Naive thymus-derived CD4-positive, alpha-beta T cell (primary cell): ENCODE data around the gene CCR5AS.
A peak's percentile ranks its signal among the peaks of the same experiment; 100 is the strongest.

Experiments
- ATAC-seq: fragments of 150-1000 bp; cut with Tn5 transposase; 2 replicates; pipeline ENCODE4 v1.10.0; 2021; ENCODE audit warnings: mild to moderate bottlenecking, moderate library complexity
- CTCF ChIA-PET: fragments of 350-600 bp; sonication (Branson Sonifier 250); formaldehyde crosslinking; loops from one replicate; lab custom pipeline; 2021; ENCODE audit warnings: antibody characterized with exemption; lab: Charles Lee
- POLR2A ChIA-PET: fragments of 350-600 bp; sonication (Branson Sonifier 250); formaldehyde crosslinking; loops from one replicate; lab custom pipeline; 2021; ENCODE audit warnings: antibody characterized with exemption, inconsistent platforms; lab: Charles Lee
- DNase-seq, 9 donors: peaks; one replicate each; pipeline versions ENCODE4 v3.0.0 to v3.0.0-alpha.2; 2020 to 2022; ENCODE audit warnings: mixed read lengths in 1 of 9
- H3K27ac ChIP-seq: one replicate; pipeline ENCODE4 v1.7.0; 2013; ENCODE audit warnings: mild to moderate bottlenecking, low read depth, low read length, moderate library complexity
- H3K27me3 ChIP-seq, 2 donors: one replicate each; pipeline ENCODE4 v1.7.0; 2013; ENCODE audit warnings: low read length in 2 of 2, mild to moderate bottlenecking in 2 of 2, moderate library complexity in 2 of 2; ENCODE audit not compliant: control insufficient read depth in 2 of 2, insufficient read depth in 2 of 2
- H3K36me3 ChIP-seq, 3 experiments: 1 replicate in 2 of 3; 2 replicates in 1 of 3; pipeline ENCODE4 v1.7.0; 2013; ENCODE audit warnings: low read length in 3 of 3, mild to moderate bottlenecking in 3 of 3, moderate library complexity in 1 of 3; ENCODE audit not compliant: insufficient read depth in 3 of 3, control insufficient read depth in 2 of 3
- H3K4me1 ChIP-seq, 2 donors: one replicate each; pipeline ENCODE4 v1.7.0; 2013; ENCODE audit warnings: low read length in 2 of 2, mild to moderate bottlenecking in 2 of 2, moderate library complexity in 1 of 2; ENCODE audit not compliant: control insufficient read depth in 2 of 2, insufficient read depth in 2 of 2
- H3K4me3 ChIP-seq: 2 replicates; pipeline ENCODE4 v1.7.0; 2013; ENCODE audit warnings: mild to moderate bottlenecking, low read length
- H3K9me3 ChIP-seq, 3 experiments: 1 replicate in 2 of 3; 2 replicates in 1 of 3; pipeline ENCODE4 v1.7.0; 2013; ENCODE audit warnings: low read length in 3 of 3; ENCODE audit not compliant: control insufficient read depth in 2 of 3
- H3K27ac Mint-ChIP-seq, 9 donors: one replicate each; pipeline ENCODE4 v1.8.0; 2020 to 2022; ENCODE audit warnings: mixed read lengths in 9 of 9, mild to moderate bottlenecking in 8 of 9, moderate library complexity in 5 of 9, inconsistent platforms in 2 of 9
- H3K27me3 Mint-ChIP-seq, 5 donors: one replicate each; pipeline ENCODE4 v1.8.0; 2021 to 2022; ENCODE audit warnings: mixed read lengths in 5 of 5, mild to moderate bottlenecking in 1 of 5
- H3K36me3 Mint-ChIP-seq, 5 donors: one replicate each; pipeline ENCODE4 v1.8.0; 2020 to 2022; ENCODE audit warnings: mixed read lengths in 5 of 5, mild to moderate bottlenecking in 3 of 5, inconsistent platforms in 1 of 5
- H3K4me1 Mint-ChIP-seq, 7 donors: one replicate each; pipeline ENCODE4 v1.8.0; 2020 to 2022; ENCODE audit warnings: mixed read lengths in 7 of 7, mild to moderate bottlenecking in 3 of 7, inconsistent platforms in 1 of 7
- H3K4me3 Mint-ChIP-seq, 10 donors: one replicate each; pipeline ENCODE4 v1.8.0; 2020 to 2022; ENCODE audit warnings: mild to moderate bottlenecking in 10 of 10, mixed read lengths in 10 of 10, moderate library complexity in 6 of 10, inconsistent platforms in 2 of 10
- H3K9me3 Mint-ChIP-seq, 11 donors: one replicate each; pipeline ENCODE4 v1.8.0; 2020 to 2022; ENCODE audit warnings: mixed read lengths in 11 of 11, mild to moderate bottlenecking in 4 of 11, inconsistent platforms in 1 of 11, moderate library complexity in 1 of 11
- intact Hi-C, 2 donors: fragments of 100-400 bp; cut with micrococcal nuclease; formaldehyde crosslinking; loops; one replicate each; pipeline ENCODE4 v1.15.1; 2023

Gene CCR5AS

DNA sequence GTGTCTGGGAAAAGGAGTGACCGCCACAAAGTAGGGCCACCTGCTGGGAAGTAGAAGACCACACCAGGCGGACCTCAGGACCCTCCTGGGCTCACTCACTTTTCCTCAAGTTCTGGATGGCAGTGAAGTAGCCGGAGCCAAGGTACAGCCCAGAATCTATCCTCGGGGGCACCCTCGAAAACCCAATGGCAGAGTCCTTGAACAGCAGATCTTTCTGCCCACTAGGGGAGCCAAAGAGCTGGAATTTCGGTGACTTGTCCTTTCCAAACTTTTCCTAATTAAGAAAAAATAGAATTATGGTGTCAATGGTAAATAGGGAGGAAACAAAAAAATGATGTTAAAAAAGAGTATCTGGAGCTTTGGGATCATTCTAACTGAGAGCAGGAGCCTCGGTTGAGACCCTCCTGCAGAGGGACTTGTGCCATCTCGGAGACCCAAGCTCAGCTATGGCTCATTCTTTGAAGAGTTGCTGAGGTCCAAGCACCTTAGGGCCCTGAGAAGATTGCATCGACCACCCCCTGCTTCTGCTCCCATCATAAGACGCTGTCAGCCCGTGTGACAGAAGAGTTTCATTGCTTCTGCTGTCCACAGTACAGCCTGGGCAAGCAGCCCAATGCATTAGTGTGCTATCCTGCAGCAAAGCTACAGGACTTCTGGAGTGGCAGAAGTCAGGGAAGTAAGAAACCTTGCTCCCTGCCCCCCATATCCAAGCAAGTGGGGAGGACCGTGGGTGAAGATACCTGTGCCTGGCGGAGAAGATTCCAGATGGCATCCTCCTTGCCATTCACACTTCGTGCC, 43.1 kb upstream of the CCR5AS start:
- no peak overlapping the region for H3K27ac Mint-ChIP-seq
- POLR2A ChIA-PET: no interaction called here
- DNase-seq (no peak), ATAC-seq (no peak)
- Histone ChIP-seq H3K27me3 (no peaks in the 10 kb centered on the region), H3K4me1 (no peaks in the 10 kb centered on the region), H3K36me3 (no peaks in the 10 kb centered on the region), H3K9me3 (no peaks in the 10 kb centered on the region), H3K27ac (no peak overlapping the region), H3K4me3 (no peak overlapping the region)
- intact Hi-C loops: loop anchor here in 1 of 2 donors (10.0 kb wide), 1 partner anchor 65 kb away; no protein-coding TSS in a partner anchor
- H3K4me3 Mint-ChIP-seq: no peak overlapping the region
- CTCF ChIA-PET: interaction anchor here (0.6 to 1.0 kb wide), 2 partner anchors 26 to 491 kb away, joined by 3 read pairs; no protein-coding TSS in a partner anchor
- H3K9me3 Mint-ChIP-seq: no peaks in the 10 kb centered on the region
- no peaks in the 10 kb centered on the region for H3K36me3 Mint-ChIP-seq
- H3K4me1 Mint-ChIP-seq: peaks cover 0 to 3% (median 0%) of the 10 kb centered on the region in 7 donors
- peaks cover 0 to 43% (median 8%) of the 10 kb centered on the region in 5 donors for H3K27me3 Mint-ChIP-seq

DNA sequence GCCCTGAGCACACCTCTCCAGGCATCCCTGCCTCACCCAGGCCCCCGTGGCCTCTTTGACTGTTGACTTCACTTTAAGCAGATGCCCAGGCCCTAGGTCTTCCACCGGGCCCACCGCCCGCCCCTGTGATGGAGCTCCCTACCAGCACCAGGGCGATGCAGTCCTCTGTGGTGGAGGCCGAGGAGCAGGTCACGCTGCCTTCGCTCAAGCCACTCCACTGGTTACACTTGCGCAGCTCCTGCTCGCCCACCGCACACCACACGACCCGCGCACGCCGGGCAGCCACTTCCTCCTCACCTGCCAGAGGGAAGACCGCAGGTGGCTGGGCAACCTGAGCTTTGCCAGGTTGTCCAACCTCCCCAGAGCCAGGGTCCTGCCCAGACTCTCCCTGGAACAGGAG, 41.9 kb upstream of the CCR5AS start:
- no peak overlapping the region for H3K27ac ChIP-seq
- Mint-ChIP-seq H3K4me1 (peaks cover 0 to 8% (median 0%) of the 10 kb centered on the region in 7 donors), H3K9me3 (no peaks in the 10 kb centered on the region), H3K27ac (no peak overlapping the region), H3K36me3 (no peaks in the 10 kb centered on the region), H3K27me3 (peaks cover 0 to 39% (median 8%) of the 10 kb centered on the region in 5 donors), H3K4me3 (no peak overlapping the region)
- ChIA-PET CTCF (interaction anchor here (0.6 kb wide), 1 partner anchor 88 kb away, joined by 3 read pairs; no protein-coding TSS in a partner anchor), POLR2A (no interaction called here)
- no peaks in the 10 kb centered on the region for H3K36me3 ChIP-seq
- intact Hi-C loops: loop anchor here in 1 of 2 donors (10.0 kb wide), 1 partner anchor 64 kb away; no protein-coding TSS in a partner anchor
- no peak for ATAC-seq
- H3K4me1 ChIP-seq: no peaks in the 10 kb centered on the region
- no peak overlapping the region for H3K4me3 ChIP-seq
- H3K27me3 ChIP-seq: no peaks in the 10 kb centered on the region
- no peaks in the 10 kb centered on the region for H3K9me3 ChIP-seq
- DNase-seq: no peak

DNA sequence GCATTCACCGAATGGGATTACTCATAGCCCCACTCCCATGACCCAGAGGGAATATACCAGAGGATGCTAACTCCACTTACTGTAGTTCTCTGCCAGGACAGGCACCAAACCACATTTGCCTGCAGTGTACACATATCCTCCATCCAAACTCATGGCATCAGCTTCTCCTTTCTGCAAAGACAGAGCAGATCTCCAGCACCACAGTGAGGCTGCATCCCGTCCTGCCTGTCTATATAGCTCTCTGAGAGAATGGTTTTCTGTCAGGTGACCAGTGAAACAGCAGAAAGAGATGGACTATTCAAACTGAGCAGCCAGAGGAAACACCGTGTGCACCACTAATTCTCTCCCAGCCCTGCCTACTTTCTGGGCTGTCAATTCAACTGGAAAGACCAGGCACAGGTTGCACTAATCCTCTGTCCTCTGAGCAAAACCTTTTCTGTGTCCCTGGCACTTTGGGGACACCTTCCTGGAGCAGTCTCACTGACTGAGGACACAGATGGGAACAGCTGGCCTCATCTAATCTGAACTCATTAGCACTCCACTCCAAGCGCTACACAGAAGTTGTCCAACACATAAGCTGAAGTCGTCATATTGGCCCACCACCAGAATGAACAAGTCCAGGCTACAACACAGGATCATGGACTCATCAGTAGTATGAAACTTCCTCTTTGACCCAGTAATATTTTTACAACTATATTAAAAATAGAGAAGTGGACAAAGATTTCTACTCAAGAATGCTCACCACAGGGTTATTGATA, 40.5 kb upstream of the CCR5AS start:
- H3K36me3 Mint-ChIP-seq: no peaks in the 10 kb centered on the region
- no peaks in the 10 kb centered on the region for H3K4me1 ChIP-seq
- H3K9me3 ChIP-seq: no peaks in the 10 kb centered on the region
- no peaks in the 10 kb centered on the region for H3K36me3 ChIP-seq
- peaks cover 0 to 12% (median 0%) of the 10 kb centered on the region in 7 donors for H3K4me1 Mint-ChIP-seq
- DNase-seq (no peak), ATAC-seq (peak; percentile 38)
- H3K9me3 Mint-ChIP-seq: no peaks in the 10 kb centered on the region
- CTCF ChIA-PET: no interaction called here
- no peak overlapping the region for H3K4me3 ChIP-seq
- no peaks in the 10 kb centered on the region for H3K27me3 ChIP-seq
- POLR2A ChIA-PET: no interaction called here
- no peak overlapping the region for H3K4me3 Mint-ChIP-seq
- H3K27ac Mint-ChIP-seq: no peak overlapping the region
- intact Hi-C loops: loop anchor here in 1 of 2 donors (10.0 kb wide), 1 partner anchor 63 kb away; no protein-coding TSS in a partner anchor
- no peak overlapping the region for H3K27ac ChIP-seq
- peaks cover 0 to 25% (median 2%) of the 10 kb centered on the region in 5 donors for H3K27me3 Mint-ChIP-seq

DNA sequence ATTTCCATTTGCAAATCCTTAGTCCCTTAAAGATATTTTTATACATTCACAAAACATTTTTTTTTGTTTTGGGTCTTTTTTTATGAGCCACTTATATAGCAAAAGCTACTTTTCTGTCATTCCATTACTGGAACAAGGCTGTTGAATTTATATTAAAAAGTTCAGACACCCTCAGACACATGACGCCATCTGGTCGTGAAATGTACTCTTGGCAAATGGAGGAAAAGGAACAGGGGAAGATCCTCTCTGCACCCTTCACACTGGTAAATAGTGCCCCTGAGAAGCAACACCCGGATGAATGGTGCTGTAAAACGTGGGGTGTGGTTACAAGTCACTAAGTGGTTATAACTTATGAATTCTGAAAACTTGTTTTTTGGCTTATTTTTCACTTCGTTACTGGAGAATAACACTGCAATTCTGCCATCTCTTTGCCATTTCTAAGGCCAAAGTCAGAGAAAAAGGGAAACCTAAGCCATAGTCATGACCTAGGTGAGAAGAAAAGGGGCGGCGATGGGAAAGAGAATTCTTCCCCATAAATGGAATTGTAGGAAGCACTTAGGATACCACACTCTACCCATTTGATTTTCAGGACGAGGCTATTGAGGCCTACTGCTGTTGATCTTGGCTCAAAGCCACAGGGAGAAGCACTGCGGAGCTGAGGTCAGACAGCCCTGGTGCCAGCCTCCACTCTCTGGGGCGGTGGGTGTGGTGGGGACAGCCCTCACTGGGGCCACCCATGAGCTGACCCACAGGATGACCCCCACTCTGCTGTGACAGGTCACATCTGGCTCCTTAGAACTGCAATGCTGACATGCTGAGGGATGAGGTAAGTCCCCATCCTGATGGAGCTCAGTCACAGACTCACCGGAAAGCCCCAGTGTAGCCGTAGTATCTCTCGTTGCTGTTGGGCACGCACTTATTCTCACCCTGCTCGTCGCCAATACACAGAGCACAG, 36.0 kb upstream of the CCR5AS start:
- H3K9me3 Mint-ChIP-seq: no peaks in the 10 kb centered on the region
- ChIA-PET POLR2A (interaction anchor here (0.5 kb wide), 1 partner anchor 304 kb away, joined by 3 read pairs; no protein-coding TSS in a partner anchor), CTCF (no interaction called here)
- Histone ChIP-seq H3K27ac (no peak overlapping the region), H3K36me3 (no peaks in the 10 kb centered on the region), H3K4me1 (peaks cover 12 to 13% of the 10 kb centered on the region in 2 donors), H3K27me3 (no peaks in the 10 kb centered on the region), H3K9me3 (no peaks in the 10 kb centered on the region), H3K4me3 (no peak overlapping the region)
- H3K27ac Mint-ChIP-seq: peak overlapping the region in 1 of 9 donors; percentile 58
- H3K4me1 Mint-ChIP-seq: peaks cover 15 to 36% (median 27%) of the 10 kb centered on the region in 7 donors
- peaks cover 0 to 8% (median 0%) of the 10 kb centered on the region in 5 donors for H3K27me3 Mint-ChIP-seq
- no peak overlapping the region for H3K4me3 Mint-ChIP-seq
- H3K36me3 Mint-ChIP-seq: no peaks in the 10 kb centered on the region
- ATAC-seq: peak; percentile 56
- DNase-seq: peak in 2 of 9 donors; percentile 35 to 43
- intact Hi-C loops: loop anchor here in 1 of 2 donors (5.0 to 10.0 kb wide), 3 partner anchors 58 to 366 kb away; no protein-coding TSS in a partner anchor

DNA sequence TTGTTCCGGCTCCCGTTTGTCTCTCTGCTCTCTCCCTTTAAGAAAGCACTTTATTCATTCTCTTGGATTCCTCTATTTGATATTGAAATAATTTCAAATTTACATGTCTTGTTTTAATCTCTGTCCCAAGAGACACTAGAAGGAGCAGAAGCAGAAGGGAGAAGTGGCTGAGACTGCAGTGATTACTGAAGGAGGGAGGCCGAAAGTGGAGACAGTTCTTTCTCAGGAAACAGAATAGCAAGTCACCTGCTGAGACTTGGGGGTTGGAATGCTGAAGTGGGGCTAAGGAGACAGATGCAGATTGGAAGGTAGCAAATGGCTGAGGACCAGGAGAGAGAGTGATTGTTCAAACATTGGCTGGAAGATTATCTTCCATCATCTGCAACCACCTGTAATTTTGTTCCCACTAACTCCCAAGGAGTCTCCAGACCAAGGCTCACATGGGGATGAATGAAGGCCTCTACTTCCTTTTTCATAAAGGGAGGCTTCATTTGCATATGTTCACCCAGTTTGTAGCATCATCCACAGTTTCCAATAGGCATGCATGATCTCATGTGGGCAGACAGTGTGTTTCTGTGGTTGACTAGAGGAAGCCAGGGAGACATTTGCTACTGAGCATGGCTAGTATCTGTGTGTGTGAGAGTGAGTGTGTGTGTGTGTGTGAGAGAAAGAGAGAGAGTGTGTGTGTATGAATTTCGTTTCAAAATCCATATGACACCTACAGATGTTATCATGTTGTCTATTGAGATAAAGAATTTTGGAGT, 33.8 kb upstream of the CCR5AS start:
- Histone ChIP-seq H3K9me3 (no peaks in the 10 kb centered on the region), H3K27me3 (no peaks in the 10 kb centered on the region), H3K36me3 (no peaks in the 10 kb centered on the region), H3K4me1 (peaks cover 12 to 13% of the 10 kb centered on the region in 2 donors), H3K27ac (no peak overlapping the region), H3K4me3 (no peak overlapping the region)
- intact Hi-C loops: loop anchor here in 1 of 2 donors (2.0 to 10.0 kb wide), 4 partner anchors 34 to 363 kb away; partner anchors contain the start of genes CCR5AS and CCRL2
- H3K4me3 Mint-ChIP-seq: peak overlapping the region in 7 of 10 donors; percentile 15 to 51 (median 33)
- peaks cover 0 to 1% (median 0%) of the 10 kb centered on the region in 5 donors for H3K36me3 Mint-ChIP-seq
- H3K9me3 Mint-ChIP-seq: no peaks in the 10 kb centered on the region
- peak overlapping the region; percentile 20 to 84 (median 58) for H3K27ac Mint-ChIP-seq
- H3K27me3 Mint-ChIP-seq: peaks cover 0 to 7% (median 0%) of the 10 kb centered on the region in 5 donors
- ChIA-PET CTCF (no interaction called here), POLR2A (no interaction called here)
- peak; percentile 88 for ATAC-seq
- peak in 7 of 9 donors; percentile 25 to 59 (median 47) for DNase-seq
- peaks cover 15 to 36% (median 27%) of the 10 kb centered on the region in 7 donors for H3K4me1 Mint-ChIP-seq
